ENCODE data around the gene PPP2R3A.

Gene PPP2R3A

GRCh38 chr3:136197159-136197793 lies 231.7 kb downstream of the PPP2R3A start:
- WGBS, 2 experiments, result 25 to 29% methylated on average over 14 of the region's 15 CpGs
- no peaks in the 10 kb centered on the region for H3K27me3 ChIP-seq (ENCODE audit: control insufficient read depth, insufficient read depth, low read length, poor library complexity, severe bottlenecking)
- peak overlapping the region; percentile 99 for H3K27ac ChIP-seq (ENCODE audit: insufficient read depth, low read depth, low read length, poor library complexity, severe bottlenecking)

More at GRCh38 chr3:136197159-136197793, 231.7 kb downstream of the PPP2R3A start:
- H3K4me3 ChIP-seq (ENCODE audit: insufficient read depth, low read depth, low read length), result peak overlapping the region; percentile 94
- peaks cover 6% of the 10 kb centered on the region for H3K4me1 ChIP-seq (ENCODE audit: control insufficient read depth, insufficient read depth, low read length)
- no peaks in the 10 kb centered on the region for H3K36me3 ChIP-seq (ENCODE audit: control insufficient read depth, insufficient read depth, low read length)
- H3K9me3 ChIP-seq (ENCODE audit: control insufficient read depth, low read length), result no peaks in the 10 kb centered on the region
